ENCODE data around the gene TRIM23.

Gene TRIM23

DNA sequence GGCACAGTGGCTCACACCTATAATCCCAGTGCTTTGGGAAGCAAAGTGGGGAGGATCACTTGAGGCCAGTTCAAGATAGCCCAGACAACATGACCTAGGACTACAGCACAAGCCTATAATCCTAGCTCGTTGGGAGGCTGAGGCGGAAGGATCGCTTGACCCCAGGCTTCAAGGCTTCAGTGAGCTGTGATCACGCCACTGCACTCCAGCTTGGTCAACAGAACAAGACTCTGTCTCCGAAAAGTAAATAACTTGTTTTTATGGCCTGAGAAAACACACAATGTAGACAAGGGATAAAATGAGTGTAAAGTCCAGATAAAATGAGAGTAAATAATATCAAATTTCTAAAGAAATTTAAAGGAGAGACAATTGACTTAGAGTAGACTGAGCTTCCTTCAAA is 27.0 kb upstream of the TRIM23 start:
- no peak for TF ChIP-seq TAF1 (IDR thresholded peaks at IDR 0.05; ENCODE audit: low read depth)
- no peak for TF ChIP-seq ZBTB7A (IDR thresholded peaks at IDR 0.05; ENCODE audit: low read depth)
- TF ChIP-seq, protein P1, sequence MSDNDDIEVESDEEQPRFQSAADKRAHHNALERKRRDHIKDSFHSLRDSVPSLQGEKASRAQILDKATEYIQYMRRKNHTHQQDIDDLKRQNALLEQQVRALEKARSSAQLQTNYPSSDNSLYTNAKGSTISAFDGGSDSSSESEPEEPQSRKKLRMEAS (IDR thresholded peaks at IDR 0.05) = no peak
- TF ChIP-seq TCF12 (IDR thresholded peaks at IDR 0.05; ENCODE audit: low read depth) = no peak
- TF ChIP-seq CEBPB (IDR thresholded peaks at IDR 0.05) = no peak
- no peak for TF ChIP-seq YY1 (IDR thresholded peaks at IDR 0.05; ENCODE audit: low read depth)
- TF ChIP-seq EGR1 (IDR thresholded peaks at IDR 0.05) = no peak
- TF ChIP-seq CREB1 (IDR thresholded peaks at IDR 0.05; ENCODE audit: low read depth) = no peak
- TF ChIP-seq EP300 (IDR thresholded peaks at IDR 0.05; ENCODE audit: borderline replicate concordance) = no peak
- TF ChIP-seq, protein P2, sequence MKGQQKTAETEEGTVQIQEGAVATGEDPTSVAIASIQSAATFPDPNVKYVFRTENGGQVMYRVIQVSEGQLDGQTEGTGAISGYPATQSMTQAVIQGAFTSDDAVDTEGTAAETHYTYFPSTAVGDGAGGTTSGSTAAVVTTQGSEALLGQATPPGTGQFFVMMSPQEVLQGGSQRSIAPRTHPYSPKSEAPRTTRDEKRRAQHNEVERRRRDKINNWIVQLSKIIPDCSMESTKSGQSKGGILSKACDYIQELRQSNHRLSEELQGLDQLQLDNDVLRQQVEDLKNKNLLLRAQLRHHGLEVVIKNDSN (IDR thresholded peaks at IDR 0.05) = no peak
- TF ChIP-seq FOXM1 (IDR thresholded peaks at IDR 0.05; ENCODE audit: borderline replicate concordance, low read depth) = no peak
- TF ChIP-seq, protein P3, sequence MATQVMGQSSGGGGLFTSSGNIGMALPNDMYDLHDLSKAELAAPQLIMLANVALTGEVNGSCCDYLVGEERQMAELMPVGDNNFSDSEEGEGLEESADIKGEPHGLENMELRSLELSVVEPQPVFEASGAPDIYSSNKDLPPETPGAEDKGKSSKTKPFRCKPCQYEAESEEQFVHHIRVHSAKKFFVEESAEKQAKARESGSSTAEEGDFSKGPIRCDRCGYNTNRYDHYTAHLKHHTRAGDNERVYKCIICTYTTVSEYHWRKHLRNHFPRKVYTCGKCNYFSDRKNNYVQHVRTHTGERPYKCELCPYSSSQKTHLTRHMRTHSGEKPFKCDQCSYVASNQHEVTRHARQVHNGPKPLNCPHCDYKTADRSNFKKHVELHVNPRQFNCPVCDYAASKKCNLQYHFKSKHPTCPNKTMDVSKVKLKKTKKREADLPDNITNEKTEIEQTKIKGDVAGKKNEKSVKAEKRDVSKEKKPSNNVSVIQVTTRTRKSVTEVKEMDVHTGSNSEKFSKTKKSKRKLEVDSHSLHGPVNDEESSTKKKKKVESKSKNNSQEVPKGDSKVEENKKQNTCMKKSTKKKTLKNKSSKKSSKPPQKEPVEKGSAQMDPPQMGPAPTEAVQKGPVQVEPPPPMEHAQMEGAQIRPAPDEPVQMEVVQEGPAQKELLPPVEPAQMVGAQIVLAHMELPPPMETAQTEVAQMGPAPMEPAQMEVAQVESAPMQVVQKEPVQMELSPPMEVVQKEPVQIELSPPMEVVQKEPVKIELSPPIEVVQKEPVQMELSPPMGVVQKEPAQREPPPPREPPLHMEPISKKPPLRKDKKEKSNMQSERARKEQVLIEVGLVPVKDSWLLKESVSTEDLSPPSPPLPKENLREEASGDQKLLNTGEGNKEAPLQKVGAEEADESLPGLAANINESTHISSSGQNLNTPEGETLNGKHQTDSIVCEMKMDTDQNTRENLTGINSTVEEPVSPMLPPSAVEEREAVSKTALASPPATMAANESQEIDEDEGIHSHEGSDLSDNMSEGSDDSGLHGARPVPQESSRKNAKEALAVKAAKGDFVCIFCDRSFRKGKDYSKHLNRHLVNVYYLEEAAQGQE (IDR thresholded peaks at IDR 0.05; ENCODE audit: low read depth) = no peak
- no peak for TF ChIP-seq TEAD4 (IDR thresholded peaks at IDR 0.05)
- no peak for TF ChIP-seq NFIC (IDR thresholded peaks at IDR 0.05)
- TF ChIP-seq RAD21 (IDR thresholded peaks at IDR 0.05; ENCODE audit: low read depth) = no peak

DNA sequence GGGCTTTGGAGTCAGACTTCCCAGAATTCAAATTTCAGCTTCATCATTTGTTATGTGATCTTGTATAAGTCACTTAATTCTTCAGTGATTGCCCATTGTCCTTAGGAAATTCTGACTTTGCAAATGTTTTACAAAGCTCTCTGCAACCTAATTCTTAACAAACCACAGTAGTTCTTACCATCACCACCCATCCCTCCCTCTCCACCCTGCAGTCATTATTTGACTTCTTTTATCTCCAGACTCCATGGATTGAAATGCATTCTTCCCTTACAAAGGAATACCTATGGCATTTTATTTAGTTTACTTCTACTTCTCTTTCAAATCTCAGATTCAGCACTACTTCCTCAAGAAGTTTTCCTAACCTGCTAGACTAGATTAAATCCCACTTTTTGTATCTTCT is 23.8 kb upstream of the TRIM23 start:
- TF ChIP-seq TEAD4 (IDR thresholded peaks at IDR 0.05) = no peak
- no peak for TF ChIP-seq TAF1 (IDR thresholded peaks at IDR 0.05; ENCODE audit: low read depth)
- no peak for TF ChIP-seq EGR1 (IDR thresholded peaks at IDR 0.05)
- no peak for TF ChIP-seq RAD21 (IDR thresholded peaks at IDR 0.05; ENCODE audit: low read depth)
- TF ChIP-seq CREB1 (IDR thresholded peaks at IDR 0.05; ENCODE audit: low read depth) = no peak
- no peak for TF ChIP-seq EP300 (IDR thresholded peaks at IDR 0.05; ENCODE audit: borderline replicate concordance)
- TF ChIP-seq, protein P2 (IDR thresholded peaks at IDR 0.05) = no peak
- no peak for TF ChIP-seq ZBTB7A (IDR thresholded peaks at IDR 0.05; ENCODE audit: low read depth)
- no peak for TF ChIP-seq YY1 (IDR thresholded peaks at IDR 0.05; ENCODE audit: low read depth)
- TF ChIP-seq NFIC (IDR thresholded peaks at IDR 0.05) = no peak
- no peak for TF ChIP-seq TCF12 (IDR thresholded peaks at IDR 0.05; ENCODE audit: low read depth)
- TF ChIP-seq, protein P3 (IDR thresholded peaks at IDR 0.05; ENCODE audit: low read depth) = no peak
- TF ChIP-seq CEBPB (IDR thresholded peaks at IDR 0.05) = no peak
- no peak for TF ChIP-seq FOXM1 (IDR thresholded peaks at IDR 0.05; ENCODE audit: borderline replicate concordance, low read depth)
- TF ChIP-seq, protein P1 (IDR thresholded peaks at IDR 0.05) = no peak

DNA sequence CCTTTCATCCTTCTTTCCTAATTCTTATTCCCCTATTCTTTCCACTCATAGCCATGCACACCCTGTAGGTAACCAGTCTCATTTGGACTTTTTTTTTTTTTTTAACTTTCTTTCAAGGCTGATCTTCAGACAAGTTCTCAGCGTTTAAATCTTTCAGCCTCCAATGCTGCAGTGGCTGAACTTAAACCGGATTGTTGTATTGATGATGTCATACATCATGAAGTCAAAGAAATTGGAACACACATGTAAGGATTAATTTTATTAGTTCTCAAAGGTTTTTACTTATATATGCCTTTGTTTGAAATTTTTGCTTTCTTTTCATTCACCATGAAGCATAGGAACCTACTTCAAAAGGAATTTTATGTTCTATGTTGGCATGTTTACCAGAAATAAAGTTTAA is 22.8 kb upstream of the TRIM23 start:
- TF ChIP-seq TCF12 (IDR thresholded peaks at IDR 0.05; ENCODE audit: low read depth) (no peak), CEBPB (IDR thresholded peaks at IDR 0.05) (no peak), CREB1 (IDR thresholded peaks at IDR 0.05; ENCODE audit: low read depth) (no peak)

DNA sequence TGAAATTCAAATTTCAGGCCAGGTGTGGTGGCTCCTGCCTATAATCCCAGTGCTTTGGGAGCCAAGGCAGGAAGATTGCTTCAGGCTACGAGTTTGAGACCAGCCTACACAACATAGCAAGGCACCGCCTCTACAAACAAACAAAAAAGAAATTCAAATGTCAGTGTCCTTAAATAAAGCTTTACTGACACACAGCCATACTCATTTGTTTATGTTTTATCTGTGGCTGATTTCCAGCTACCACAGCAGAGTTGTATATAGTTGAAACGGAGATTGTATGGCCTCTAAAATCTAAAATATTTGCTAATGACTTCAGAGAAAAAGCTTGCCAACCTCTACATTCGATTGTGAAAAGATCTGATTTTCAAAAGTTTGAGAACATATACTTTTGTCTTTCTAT is 16.1 kb upstream of the TRIM23 start:
- TF ChIP-seq, protein P1 (IDR thresholded peaks at IDR 0.05) = no peak
- no peak for TF ChIP-seq CREB1 (IDR thresholded peaks at IDR 0.05; ENCODE audit: low read depth)
- TF ChIP-seq TAF1 (IDR thresholded peaks at IDR 0.05; ENCODE audit: low read depth) = no peak
- TF ChIP-seq, protein P2 (IDR thresholded peaks at IDR 0.05) = no peak
- no peak for TF ChIP-seq FOXM1 (IDR thresholded peaks at IDR 0.05; ENCODE audit: borderline replicate concordance, low read depth)
- TF ChIP-seq RAD21 (IDR thresholded peaks at IDR 0.05; ENCODE audit: low read depth) = no peak
- TF ChIP-seq, protein P3 (IDR thresholded peaks at IDR 0.05; ENCODE audit: low read depth) = no peak
- no peak for TF ChIP-seq TCF12 (IDR thresholded peaks at IDR 0.05; ENCODE audit: low read depth)
- TF ChIP-seq YY1 (IDR thresholded peaks at IDR 0.05; ENCODE audit: low read depth) = no peak
- no peak for TF ChIP-seq CEBPB (IDR thresholded peaks at IDR 0.05)

All from Ishikawa (cell line).